ENCODE measurements around the gene QKI.

DNA sequence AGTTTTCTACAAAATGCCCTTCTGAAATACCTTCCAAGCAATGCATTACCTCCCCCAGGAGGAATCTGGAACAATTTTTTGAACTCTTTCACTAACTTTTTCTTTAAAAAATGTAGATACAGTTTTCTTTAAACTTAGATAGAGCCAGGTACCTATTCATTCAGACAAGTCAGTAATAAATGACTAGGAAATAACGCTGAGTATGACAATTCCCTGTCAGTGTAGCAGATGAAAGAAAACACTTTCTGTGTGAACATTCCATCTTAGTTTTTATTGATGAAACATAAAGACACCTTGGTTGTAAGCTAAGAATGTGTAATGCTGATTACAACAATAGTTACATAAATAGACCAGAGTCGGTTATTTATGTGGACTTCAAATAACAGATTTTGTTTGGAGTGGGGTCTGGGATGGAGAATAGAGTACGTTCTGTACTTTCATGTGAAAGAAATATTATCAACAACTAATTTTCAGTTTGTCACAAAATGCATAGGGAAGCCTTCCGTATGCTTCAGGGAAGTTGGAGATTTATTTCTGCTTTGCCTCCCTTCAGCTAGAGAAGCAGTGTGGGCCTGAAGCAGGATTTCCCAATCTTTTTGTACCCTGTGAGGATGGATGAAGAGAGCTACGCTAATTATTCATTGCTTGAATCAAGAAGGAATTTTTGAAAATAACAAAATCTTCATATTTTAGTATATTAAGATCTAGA lies 19.2 kb upstream of the QKI start:
- TF ChIP-seq, protein P1, sequence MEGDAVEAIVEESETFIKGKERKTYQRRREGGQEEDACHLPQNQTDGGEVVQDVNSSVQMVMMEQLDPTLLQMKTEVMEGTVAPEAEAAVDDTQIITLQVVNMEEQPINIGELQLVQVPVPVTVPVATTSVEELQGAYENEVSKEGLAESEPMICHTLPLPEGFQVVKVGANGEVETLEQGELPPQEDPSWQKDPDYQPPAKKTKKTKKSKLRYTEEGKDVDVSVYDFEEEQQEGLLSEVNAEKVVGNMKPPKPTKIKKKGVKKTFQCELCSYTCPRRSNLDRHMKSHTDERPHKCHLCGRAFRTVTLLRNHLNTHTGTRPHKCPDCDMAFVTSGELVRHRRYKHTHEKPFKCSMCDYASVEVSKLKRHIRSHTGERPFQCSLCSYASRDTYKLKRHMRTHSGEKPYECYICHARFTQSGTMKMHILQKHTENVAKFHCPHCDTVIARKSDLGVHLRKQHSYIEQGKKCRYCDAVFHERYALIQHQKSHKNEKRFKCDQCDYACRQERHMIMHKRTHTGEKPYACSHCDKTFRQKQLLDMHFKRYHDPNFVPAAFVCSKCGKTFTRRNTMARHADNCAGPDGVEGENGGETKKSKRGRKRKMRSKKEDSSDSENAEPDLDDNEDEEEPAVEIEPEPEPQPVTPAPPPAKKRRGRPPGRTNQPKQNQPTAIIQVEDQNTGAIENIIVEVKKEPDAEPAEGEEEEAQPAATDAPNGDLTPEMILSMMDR (tag by site-specific recombination; IDR thresholded peaks at IDR 0.05): no peak
- TF ChIP-seq, protein P2, sequence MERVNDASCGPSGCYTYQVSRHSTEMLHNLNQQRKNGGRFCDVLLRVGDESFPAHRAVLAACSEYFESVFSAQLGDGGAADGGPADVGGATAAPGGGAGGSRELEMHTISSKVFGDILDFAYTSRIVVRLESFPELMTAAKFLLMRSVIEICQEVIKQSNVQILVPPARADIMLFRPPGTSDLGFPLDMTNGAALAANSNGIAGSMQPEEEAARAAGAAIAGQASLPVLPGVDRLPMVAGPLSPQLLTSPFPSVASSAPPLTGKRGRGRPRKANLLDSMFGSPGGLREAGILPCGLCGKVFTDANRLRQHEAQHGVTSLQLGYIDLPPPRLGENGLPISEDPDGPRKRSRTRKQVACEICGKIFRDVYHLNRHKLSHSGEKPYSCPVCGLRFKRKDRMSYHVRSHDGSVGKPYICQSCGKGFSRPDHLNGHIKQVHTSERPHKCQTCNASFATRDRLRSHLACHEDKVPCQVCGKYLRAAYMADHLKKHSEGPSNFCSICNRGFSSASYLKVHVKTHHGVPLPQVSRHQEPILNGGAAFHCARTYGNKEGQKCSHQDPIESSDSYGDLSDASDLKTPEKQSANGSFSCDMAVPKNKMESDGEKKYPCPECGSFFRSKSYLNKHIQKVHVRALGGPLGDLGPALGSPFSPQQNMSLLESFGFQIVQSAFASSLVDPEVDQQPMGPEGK (tag by site-specific recombination; IDR thresholded peaks at IDR 0.05): no peak
- TF ChIP-seq ZFP41 (tag by site-specific recombination; IDR thresholded peaks at IDR 0.05; ENCODE audit: borderline replicate concordance): no peak

Measured in HEK293 (cell line).